Amygdala (tissue), 56 donors: ENCODE data around the gene BRINP1.

Experiments used
- DNase-seq, 56 donors: peaks; one replicate each; lab custom pipeline; 2025; lab: John Stamatoyannopoulos, UW

Gene BRINP1

DNA sequence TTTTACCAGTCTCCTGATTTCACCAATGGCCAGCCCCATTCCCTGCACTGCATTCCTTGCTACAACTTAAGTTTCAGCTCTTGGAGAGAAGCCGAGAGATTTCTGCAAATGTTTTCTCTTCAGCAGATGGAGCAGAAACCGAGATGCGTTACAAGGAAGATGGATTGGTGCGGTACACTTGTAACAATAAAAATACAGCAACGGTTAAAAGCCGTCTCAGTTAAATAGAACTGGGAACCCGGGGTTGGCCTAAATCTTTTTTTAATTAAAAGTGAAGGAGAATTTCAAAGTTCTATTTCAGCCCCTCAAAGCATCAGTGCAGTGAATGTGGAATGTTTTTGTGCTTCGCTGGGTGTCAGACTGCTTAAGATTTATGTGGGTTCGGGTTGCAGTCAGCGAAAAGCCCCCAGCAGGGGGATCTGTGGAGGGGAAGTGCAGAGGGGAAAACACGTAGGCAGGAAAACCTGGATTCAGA lies 19.8 kb downstream of the BRINP1 start:
- DNase-seq = no peak

DNA sequence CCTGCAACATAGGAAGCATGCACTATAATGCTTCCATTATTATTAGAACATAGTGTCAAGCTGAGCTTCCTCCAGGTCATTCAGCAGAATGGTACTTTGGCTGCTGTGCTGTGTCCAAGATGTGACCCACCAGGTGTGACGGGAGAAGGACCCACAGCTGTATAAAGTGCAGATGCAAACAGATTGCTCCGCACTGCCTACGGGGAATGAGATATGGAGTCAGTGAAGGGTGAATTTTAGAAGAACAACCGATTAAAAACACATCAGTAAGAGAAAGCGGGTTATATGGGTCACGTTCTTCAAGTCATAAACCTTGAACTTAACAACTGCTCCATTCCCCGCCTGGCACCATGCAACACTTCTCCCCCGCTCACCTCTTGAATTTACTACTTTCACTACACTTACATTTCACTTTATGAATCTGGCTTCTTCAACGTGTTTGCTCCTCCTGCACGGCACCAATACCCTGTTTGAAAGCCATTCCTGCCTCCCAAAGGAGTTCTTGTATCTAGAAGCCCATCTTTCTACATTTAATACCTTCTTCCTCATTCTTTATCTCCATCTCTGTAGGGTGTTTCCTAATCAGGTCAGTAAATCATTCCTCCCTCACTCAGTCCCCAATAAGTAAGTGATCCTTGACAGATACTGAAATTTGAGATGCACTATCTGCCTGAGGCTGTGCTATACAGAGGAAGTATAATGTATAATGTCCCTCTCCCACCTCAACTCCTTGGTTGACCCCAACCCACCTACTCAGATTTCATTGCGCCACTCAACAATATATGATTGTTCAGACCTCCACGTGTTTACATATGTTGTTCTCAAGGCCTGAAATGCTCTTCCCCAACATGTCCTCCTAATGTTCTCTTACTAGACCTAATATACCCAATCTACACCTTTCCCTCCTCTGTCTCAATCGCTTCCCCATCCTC lies 25.9 kb downstream of the BRINP1 start:
- DNase-seq = no peak

DNA sequence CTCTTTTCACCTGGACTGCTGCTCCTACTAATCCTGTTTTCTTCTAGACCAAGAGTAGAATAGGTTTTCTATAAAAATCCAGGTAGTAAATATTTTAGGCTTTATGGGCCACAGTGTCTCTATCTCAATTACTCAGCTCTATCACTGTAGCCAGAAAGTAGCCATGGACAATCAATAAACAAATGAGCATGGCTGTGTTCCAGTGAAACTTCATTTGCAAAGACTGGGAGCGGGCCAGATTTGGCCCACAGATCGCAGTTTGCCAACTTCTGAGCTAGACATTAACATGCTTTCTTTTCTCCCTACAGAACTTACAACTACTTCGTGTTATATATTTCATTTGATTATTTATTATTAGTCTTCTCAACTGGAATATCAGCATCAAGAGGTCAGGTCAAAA lies 30.2 kb downstream of the BRINP1 start:
- DNase-seq = peak in 6 of 56 donors; percentile 5 to 37 (median 14)

DNA sequence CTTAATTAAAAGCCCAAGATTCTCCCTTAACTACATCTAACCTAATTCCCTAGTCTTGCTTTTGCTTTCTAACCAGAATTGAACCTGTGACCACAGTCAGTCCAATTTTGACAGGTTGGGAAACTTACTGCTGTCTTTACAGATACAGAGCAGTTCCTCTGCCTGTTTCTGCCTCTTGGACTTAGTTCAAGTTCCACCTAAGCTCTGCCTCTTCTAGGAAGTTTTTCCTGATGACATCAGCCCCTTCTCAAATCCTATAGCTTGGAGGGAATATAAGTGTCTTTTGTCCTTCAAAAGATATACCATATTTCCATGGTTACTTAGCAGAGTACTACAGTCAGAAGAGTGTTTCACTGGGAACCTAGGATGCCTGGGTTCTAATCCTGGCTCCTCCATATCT lies 31.7 kb downstream of the BRINP1 start:
- no peak for DNase-seq

DNA sequence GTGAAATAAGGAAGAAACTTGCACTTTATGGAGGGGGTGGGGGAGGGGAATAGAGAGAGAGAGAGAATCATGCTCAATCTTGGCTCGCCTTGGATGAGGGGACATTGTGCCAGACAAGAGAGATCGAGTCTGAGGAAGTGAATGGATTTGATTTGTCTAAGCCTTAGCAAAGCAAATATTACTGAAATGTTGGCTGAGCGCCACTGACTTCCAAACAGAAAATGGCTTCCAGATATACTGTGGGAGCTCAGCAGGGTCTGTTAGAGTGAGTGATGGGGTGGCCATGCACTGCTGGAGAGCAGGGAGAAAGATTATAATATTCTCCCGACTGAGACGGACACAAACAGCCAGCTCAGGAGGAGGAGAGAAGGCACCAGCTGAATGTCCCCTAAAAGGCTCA lies 34.5 kb downstream of the BRINP1 start:
- DNase-seq = no peak

DNA sequence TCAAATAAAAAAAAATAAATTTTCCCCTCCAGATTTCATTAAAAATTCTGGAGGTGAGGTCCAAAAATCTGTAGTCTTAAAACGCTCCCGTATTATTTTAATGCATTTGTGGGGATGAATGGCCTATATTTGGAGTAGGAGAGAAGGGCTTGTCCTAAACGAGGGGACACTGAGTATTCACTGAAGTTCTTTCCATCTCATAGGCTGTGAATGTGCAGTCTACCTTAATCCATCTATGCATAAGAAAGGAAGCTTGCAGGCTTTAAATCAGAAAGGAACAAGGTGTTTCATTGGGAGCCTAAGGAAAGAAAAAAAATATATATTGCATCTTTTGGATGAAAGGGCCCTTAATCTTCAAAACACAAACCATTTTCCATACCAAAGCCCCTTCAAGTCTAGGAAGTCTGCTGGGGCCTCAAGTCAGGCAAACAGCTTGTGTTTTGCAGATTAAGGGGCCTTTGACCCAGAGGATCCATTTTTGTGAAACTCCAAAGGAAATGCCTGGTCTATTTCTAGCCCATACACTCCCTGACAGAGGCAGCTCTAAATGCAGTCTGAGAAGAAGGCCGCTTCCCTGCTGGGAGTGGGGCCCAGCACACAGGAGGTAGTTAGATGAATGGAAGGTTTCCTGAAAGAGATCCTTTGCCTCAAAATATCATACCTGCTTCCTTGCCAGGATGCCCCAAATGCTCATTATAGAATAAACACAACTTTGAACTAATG lies 35.6 kb downstream of the BRINP1 start:
- DNase-seq = no peak

DNA sequence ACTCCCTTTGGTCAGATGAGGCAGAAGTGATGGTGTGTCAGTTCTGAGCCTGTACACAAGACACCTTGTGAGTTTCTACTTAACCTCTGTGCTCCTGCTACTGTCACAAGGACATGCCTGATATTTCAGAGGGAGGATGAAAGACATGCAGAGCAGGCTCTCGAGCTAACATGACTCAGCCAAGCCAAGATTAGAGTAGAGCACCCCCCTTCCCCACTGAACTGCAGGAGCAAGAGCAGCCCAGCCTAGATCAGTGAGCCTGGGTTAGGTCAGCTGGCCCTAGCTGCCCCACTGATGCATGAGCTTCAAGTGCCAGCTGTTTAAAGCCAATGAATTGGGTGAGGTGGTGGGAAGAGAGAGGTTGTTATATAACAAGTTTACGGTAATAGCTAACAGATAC lies 36.7 kb downstream of the BRINP1 start:
- no peak for DNase-seq

DNA sequence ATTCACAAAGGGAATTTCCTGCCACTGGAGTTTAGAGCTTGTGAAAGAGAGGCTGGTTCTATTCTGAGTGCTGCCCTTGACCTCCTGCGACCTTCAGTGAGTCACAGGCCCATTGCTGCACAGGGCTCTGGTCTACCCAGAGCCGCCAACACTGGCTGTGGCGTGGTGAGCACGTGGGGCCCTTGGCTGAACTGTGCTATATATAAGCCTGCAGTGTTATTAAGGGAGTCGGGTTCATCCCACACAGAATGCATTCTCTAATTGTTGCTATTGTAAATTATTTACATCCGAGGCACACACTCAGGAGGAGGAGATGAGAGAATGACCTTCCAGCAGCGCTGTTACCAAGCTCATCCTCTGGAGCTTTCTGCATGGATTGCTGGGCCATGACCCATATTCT lies 47.1 kb downstream of the BRINP1 start:
- DNase-seq = peak in 7 of 56 donors; percentile 7 to 30 (median 27)

DNA sequence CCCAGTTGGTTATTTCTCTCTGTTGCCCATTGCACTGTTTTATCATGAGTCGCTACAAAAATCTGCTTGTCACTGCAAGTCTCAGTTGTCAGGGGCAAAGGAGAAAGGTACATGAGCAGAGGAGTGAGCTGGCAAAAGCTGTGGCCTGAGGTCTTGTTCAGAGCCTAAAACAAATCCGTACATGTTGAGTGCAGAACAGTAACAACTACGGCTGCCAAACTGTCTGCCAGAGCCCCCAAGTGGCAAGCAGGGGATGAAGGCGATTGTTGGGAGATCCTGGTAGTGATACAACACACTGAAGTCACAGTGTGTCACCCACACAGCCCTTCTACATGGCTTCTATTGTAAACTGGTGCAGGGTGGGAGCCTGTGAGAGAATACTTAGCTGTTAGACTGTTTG lies 50.9 kb downstream of the BRINP1 start:
- peak in 17 of 56 donors; percentile 9 to 44 (median 23) for DNase-seq

DNA sequence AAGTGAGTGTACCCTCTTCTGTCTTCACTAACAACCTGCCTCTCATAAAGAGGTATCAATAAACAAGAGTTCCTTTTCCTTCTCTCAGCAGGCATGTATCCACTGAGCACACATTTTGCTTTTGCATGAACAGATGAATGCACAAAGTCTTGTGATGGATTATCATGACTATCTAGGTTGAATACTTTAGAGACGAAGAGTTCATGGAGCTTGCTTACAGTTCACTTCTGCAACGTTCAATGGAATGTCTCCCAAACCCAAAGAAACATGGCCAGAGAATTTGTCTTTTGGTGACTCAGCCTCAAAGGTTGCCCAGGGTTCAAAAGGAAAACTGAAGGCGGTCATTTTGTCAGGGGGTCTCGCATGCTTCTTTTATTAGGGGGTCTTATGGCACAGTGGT lies 55.4 kb downstream of the BRINP1 start:
- DNase-seq = no peak

DNA sequence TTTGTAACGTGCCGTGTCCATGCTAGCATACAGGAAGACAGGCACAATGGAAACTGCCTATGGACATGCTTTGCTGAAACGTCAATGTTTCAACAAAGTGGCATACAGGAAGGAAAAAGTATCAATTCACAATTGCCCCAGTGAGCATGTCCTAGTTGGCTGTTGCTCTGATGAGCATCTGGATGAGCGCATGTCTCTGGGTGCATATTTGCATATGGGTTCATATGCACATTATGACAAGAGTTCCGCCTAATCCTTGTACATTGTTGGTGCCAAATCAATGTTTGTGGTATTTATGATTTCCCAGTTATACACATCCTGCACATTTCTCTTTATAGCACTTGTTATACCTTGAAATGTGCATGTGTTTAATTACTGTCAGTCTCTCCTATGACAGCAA lies 58.5 kb downstream of the BRINP1 start:
- DNase-seq = no peak

DNA sequence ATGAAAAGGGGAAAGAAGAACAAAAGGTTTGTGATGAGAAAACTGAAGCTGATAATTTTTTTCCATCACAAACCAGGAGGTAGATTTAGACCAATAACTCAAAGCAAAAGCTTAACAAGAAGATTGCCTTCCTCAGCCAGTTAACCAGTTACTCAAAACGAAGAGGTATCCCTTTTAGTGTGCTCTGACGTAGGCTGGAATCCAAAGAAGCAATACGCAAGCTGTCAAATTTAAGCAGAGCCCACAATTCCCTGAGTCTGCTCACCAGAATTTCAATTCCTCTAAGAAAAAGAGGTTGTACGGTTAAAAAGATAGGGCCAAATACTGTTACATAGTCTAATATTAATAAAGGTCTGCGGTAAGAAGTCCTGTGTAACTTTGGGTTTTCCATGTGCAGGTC lies 61.8 kb downstream of the BRINP1 start:
- DNase-seq = no peak

DNA sequence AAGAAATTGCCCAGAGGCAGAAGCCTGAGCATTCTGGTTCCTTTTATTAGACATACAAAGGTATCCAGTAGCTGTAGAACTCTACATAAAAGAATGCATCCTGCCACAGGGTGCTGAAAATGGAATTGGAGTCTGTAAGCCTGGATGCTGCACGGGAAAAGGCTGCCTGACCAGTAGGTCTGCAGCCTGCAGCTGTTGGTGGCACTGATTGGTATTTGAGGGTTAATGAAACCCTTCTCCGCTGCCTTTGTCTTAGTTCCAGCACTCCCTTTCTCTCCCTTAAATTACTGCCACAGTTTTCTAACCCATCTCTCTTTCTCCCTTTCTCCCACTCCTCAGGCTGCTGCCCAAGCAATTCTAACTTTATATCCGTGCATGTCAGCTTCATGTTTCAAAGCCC lies 64.7 kb downstream of the BRINP1 start:
- DNase-seq = no peak

DNA sequence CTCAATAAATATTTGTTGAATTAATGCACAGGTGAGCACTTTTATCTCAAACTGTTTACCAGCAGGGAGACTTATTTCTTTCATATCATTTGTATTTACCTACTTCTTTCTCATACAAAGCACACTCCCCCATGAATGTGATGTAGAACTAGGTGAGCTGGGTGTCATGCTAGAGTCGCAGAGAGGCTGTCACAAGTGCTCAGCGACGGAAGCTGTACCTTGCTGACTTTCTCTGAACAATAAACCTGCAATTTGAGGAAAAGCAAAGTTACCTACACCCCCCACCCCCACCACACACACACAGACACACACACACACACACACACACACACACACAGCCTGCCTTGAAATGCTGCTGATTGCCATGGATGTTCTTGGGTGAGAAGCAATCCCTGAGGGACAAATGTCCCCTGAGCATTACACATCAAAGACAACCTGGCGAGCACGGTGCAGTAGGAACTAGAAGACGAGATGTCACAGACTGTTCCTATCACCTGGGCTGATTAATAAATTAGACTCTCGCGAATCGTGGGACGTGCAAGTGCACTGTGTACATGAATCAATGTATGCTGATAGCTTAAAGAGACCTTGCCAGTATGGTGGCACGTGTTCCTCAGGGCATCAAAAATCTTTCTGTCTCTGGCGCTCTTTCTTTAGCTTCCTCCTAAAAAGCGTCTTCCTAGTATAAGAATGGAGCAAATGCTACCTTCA lies 66.1 kb downstream of the BRINP1 start:
- DNase-seq = no peak

DNA sequence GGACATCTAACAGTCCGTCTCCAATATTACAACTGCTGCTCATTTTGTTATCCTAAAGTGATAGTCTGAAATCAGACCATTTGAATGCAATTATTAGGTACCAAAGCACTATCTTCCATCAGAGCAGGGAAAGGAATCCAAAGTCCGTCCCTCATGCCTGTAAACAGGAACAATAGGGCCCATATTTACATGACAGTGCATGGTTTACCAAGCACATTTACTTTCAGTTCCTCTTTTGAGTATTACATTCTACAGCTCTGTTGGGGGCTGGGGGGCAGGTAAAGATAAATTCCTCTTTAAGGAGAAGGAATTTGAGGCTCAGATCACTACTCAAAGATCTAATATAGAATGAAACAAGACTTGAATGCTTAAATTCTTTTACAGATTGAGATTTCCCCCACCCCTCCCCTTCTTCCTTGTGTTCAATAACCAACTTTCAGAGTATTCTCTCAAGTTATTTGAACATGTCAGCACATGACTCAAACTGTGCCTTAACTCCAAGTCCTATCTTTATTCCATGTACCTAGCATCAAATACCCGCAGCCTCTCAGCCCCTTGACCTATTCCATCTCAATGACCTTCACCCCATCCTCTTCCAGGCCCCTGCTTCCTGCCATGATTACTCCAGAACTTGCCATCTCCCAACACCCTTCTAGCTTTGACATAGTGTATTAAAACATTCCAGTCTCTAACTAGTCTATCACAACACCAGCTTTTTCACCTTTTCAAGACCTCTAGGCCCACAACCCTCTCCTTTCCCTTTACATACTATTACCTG lies 71.0 kb downstream of the BRINP1 start:
- DNase-seq = no peak

DNA sequence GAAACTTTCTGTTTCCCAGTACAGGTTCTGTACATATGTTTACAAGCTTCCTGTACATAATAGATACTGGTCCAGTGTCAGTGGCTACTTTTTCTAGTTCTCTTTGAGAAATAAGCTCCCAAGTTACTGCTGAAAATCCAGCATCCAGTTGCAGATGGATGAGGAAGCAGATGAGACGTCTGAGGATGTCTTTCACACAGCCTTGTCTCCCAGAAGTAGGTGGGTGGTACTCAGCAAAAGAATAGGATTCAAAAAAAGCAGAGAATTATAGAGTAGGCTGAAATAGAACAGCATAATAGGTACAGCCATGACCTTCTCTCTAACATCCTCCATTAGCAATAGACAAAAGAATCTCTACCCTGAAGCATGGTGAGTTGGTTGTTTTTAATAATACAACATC lies 77.7 kb downstream of the BRINP1 start:
- no peak for DNase-seq

DNA sequence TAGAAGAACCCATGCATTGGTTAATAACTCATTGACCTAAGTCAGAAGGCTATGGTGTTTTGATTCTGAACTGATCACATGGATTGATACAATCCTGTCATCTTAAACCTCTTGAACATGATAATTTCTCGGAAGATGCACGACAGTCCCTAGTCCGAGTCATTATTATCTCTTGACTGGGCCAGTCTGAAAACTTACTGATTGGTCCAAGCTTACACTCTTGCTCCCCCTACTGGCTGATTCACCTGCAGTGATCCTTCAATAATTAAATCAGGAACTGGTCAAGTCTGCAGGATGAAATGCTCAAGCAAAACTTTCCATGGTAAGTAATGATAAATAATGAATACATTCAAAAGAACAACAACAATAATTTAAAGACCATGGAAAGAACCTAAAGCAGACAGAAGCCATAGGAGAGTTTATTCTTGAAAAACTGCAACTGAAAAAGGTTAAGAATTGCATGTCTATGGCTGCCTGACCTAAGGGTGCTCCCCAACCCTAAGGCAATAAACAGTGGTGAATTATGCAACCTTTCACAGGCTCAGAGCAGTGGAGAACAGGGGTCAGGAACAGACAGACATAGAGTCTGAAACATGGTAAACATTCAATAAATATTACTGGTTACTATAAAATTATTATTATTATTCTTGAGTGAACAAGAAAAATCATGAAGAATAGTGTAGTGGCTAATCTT lies 79.3 kb downstream of the BRINP1 start:
- peak in 6 of 56 donors; percentile 10 to 67 (median 18) for DNase-seq

DNA sequence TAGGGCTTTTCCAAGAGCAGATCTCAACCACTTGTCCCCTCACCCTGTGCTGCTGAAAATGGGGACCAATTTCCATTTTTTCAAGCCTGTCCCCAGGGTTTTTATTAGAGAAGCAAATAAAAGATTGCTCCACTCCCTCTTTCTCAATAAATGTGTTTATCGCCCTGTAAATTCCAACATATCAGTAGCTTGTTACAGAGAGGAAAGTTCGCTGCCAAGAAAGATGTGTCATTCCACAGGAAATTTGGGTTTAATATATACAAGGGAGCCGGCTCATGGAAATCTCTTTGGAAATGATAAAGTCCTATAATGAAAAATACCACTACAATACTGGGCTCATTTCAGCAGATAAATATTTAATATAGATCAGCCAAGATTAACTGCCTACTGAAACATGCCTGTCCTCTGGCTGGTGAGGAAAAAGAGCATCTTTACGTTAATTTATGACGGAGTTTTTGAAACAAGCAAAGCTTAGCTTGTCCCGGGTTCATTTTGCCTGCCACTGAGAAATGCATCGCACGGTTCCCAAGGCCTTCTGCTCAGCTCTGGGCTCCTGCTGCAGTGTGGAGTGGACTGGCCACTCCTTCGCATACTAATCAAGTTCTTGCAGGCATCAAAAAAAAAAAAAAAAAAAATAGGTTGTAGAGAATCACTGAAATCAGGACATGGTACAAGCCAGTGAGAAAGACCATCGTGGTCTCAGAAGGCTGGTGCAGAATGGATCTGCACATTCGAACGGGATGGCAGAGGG lies 84.5 kb downstream of the BRINP1 start:
- peak in 14 of 56 donors; percentile 1 to 63 (median 22) for DNase-seq

DNA sequence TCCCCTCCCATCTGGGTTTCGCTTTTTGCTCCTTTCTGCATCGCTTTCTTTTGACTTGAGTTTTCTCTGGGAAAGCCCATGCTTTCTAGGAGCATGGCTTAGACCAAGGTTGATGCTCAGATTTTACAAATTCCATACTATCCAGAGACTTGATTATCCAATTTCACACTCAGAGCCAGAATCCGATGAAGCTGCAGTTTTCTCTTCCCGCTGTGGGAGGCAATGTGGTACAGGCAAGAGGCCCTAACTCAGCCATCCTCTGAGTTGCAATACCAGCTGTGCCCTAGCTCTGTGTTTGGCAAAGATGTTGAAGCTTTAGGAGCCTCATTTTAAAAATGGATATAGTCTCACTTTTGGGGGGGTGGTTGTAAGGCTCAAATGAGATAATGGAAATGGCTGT lies 85.1 kb downstream of the BRINP1 start:
- peak in 23 of 56 donors; percentile 7 to 63 (median 31) for DNase-seq
